GM18907 (cell line): ENCODE data around the gene NTM.

ENCODE experiments used
- ATAC-seq: cut with Tn5 transposase; IDR thresholded peaks from one replicate; pipeline ENCODE4 v1.9.1; 2021; ENCODE audit warnings: mild to moderate bottlenecking, moderate library complexity; ENCODE audit not compliant: unreplicated experiment

Gene NTM

DNA sequence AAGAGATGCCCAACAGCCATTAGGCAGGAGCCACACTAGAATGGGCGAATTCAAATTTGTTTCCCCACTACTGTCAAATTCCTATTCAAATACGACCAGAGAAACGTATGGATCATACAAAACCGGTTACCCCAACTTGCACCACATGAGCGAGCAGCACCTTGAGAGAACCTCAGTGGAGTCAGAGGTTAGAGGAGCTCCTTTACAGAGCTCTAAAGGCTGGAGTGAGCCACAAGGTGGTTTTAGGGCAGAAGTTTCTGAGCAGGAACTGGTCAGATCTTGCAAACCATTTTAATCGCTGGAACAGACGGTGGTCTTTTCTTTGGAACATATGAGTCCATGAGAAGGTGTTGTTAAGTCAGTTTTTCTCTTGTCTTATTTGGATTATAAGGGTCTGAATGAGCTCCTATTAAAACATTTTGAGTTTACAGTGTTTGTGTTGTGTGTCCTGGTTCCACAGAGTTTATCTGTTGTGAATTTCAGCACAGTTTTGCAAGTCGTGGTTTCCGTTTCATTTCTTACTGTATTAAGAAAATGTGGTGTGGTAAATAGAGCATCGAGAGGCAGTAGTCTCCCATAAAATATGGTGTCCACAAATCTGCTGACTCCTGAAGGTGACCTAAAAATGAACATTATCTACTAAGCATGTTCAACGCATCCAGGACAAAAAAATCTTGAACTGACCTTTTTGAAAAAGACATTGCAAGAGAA lies 471.7 kb downstream of the NTM start:
- ATAC-seq, result no peak

DNA sequence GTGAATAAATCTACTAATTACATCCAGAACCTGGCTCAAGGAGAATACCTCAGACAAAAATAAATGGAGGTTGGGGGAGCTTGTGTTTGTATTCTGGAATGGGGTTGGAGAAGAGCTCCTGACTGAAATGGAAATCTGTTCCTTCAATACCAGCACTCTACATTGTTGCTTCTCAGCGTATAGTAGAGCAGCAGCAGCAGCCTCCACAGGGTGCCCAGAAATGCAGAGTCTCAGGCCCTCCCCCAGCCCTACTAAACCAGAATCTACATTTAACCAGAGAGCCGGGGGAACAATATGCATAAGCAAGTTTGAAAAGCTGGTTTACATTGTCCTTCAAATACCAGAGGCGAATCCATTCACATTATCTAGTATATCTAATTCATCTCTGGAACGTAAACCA lies 474.8 kb downstream of the NTM start:
- ATAC-seq, result no peak

DNA sequence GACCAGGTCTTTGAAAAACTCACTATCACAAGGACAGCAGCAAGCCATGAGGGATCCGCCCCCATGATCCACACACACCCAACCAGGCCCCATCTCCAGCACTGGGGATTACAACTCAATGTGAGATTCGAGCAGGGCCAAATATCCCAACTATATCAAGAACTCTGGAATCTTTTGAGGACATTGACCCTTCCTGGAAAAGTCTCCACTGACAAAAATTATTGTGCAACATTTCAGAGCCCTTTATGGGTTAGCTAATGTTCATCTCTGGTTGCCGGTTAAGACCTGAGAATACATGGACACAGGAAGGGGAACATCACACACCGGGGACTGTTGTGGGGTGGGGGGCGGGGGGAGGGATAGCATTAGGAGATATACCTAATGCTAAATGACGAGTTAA lies 479.1 kb downstream of the NTM start:
- ATAC-seq, result no peak

DNA sequence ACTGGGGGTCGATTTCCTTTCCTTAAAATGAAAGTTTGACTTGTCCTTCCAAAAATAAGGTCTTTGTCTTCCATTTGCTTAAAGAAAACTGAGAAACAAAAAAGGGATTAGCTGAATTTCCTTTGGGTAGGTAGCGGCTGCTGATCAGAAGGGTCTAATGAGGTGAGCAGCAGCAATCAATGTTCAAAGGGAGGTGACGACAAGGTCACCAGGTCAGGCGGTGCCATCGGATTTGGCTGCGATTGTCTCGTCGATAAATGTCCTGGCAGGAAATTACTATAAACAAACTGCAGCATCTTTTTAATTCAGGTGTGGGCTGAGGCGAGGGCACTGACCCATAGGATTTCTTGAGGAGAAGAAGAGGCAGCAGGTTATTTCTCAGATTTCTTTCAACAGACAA lies 480.1 kb downstream of the NTM start:
- ATAC-seq, result no peak

DNA sequence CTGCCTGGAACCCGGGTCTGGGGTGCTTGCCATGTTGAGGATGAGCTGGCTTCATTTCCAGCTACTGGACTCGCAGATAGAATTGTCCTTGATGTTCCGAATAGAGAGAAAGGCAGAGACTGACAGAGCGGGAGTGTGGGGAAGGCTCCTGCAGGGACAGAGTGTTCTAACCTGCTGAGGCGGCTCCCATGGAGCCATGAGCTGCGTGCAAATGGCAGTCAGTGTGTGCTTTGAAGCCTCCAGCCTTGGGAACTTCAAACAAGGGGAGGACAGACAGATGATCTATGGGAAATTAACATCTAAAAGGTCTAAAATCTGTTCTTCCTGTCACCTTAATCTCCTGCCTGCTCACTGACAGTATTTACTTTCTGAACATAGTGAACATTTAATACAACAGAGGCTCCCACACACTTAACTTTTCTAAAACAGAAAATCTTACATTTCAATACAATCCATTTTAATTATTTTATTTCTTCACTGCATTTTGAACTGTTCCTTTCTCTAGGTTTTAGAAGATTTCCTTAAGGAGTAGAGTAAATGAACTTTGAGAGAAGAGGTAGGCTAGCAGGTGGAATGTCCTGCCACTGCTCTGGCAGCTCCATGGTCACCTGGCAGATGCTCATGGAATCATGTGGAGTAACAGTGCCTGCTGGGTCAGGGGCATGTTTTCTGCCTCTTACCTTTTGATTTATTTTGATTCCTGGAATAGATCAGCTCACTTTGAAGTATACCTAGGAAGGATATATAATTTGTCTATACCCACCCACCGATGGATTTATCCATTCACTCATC lies 481.7 kb downstream of the NTM start:
- ATAC-seq, result no peak

DNA sequence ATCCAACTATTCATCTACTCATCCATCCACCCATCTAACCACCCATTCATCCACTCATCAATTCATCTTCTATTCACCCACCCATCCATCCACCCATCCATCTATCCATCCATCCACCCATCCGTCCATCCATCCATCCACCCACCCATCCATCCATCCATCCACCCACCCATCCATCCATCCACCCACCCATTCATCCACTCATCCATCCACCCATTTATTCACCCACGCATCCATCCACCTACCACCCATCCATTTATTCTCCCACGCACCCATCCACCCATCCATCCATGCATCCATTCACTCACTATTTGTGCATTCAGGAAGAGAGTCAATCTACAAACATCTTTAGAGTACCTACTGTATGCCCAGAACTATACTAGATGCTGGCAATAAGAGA lies 482.3 kb downstream of the NTM start:
- ATAC-seq, result no peak

DNA sequence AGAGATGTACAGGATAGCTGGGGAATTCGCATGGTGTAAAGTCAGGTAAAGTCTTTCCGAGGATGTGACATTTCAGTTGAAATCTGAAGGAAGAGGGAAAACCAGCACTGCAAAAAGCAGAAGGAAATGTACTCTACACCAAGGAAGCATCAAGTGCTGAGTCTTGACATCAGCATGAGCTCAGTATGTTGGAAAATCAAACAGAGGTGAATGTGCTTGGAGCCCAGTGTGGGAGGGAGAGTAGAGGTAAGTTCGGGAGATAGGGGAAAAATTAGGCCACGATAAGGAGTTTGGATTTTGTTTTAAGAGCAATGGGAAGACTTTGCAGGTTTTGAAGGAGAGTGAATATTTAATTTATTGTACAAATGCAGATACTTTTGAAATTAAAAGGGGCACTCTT lies 484.0 kb downstream of the NTM start:
- no peak for ATAC-seq

DNA sequence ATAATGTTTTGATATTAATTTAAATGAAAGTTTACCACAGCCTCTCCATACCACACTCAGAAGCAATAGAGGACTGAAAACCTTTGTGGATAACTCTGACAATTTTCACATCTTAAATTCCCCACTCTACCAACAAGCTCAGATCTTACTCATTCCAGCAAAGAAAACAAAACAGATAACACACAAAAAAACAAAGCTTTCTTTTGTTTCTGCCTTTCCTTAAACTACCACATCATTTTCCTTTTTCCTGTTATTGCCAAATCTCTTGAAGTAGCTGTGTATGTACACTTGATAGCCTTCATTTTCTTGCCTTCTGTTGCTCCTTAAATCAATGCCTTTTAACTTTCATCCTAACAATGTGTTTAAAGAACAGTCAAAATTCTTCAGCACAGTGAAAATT lies 484.9 kb downstream of the NTM start:
- ATAC-seq, result no peak

DNA sequence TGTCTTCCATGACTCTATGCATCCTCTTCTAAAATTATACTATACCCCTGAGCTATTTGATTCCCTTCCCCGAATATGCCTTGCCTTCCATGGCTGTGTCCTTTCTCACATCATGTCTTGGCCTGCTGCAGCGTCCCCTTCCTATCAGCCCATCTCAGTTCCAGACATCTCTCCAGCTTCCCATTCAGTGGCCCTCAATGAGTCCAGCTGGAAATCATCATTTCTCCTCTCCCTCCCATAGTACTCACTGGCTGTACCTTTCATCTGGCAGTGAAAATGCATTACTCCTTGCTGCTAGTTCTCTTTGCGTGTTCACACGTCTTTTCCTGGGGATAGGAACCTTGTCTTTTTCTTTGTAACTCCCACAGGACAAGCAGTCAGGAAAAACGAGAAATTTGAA lies 486.8 kb downstream of the NTM start:
- ATAC-seq, result no peak

DNA sequence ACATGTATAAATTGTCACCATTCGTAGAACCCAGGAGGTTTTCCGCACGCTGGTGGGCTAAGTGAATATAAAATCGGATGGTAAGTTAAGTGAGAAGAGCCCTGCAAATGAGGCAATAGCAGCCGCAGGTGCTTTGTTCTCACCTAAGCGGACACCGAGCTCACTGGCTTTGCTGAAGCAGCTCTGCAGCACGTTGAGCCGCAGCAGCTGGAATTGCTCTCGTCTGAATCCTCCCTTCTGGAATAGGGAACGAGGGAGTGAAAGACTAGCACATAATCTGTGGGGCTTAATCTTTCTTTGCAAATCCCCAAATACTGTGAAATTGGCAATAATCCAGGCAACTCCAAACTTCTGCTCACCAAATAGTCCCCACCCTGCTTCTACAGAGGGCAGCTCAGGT lies 488.1 kb downstream of the NTM start:
- ATAC-seq, result no peak

DNA sequence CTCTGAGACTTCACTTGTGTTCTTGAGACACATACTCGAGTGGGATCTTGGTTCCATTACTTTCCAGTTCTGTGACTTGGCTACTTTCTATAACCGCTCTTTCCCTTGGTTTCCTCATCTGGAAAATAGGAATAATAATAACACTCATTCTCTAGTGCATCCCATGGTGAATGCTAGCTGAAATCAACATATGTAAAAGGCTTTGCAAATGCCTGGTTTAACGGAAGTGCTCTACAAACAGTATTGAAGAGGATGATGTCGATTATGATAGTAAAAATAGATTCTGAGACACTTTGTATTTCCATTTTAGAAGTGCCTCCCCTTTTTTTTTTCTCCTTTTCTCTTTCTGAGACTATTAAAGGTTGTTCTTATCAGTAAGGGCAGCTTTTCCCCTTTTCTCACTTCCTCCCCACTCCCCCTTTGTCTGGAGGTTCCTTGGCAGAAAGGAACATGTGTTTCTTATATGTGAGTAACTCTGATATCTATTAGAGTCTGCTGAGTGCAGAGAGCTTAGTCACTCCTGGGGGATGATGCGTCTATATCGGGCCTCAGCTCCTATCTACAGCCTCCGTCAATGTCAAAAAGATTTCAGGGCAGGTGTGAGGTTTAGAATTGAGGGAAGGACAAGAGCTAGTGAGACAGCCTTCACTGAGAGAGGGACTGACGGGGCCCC lies 489.3 kb downstream of the NTM start:
- no peak for ATAC-seq

DNA sequence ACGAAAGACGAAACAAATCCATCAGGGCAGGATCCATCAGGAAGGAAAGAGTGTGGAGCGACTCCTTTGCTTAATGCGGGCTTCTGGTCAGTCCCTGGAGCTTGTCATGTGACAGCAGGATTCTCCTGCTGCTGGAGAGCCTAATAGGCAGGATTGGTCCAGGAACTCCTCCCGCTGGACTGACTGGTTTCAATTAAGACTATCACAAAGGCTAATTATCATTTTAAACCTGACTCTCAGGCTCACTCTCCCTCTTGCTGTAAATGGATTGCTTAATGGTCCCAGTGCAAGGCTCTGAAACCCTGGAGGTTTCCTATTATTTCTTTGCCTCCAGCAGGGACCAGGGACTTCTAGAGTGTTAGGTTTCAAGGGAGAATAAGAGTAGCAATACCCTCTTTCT lies 493.8 kb downstream of the NTM start:
- no peak for ATAC-seq

DNA sequence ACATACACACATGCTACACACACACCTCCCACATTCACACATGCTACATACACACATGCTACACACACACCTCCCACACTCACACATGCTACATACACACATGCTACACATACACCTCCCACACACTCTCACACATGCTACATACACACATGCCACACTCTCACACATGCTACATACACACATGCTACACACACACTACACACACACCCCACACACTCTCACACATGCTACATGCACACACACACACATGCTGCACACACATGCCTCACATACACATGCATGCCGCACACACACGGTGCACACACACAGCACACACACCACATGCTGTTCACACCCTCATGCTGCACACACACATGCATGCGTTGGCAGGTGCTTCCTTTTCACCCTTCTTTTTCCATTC lies 495.4 kb downstream of the NTM start:
- no peak for ATAC-seq

DNA sequence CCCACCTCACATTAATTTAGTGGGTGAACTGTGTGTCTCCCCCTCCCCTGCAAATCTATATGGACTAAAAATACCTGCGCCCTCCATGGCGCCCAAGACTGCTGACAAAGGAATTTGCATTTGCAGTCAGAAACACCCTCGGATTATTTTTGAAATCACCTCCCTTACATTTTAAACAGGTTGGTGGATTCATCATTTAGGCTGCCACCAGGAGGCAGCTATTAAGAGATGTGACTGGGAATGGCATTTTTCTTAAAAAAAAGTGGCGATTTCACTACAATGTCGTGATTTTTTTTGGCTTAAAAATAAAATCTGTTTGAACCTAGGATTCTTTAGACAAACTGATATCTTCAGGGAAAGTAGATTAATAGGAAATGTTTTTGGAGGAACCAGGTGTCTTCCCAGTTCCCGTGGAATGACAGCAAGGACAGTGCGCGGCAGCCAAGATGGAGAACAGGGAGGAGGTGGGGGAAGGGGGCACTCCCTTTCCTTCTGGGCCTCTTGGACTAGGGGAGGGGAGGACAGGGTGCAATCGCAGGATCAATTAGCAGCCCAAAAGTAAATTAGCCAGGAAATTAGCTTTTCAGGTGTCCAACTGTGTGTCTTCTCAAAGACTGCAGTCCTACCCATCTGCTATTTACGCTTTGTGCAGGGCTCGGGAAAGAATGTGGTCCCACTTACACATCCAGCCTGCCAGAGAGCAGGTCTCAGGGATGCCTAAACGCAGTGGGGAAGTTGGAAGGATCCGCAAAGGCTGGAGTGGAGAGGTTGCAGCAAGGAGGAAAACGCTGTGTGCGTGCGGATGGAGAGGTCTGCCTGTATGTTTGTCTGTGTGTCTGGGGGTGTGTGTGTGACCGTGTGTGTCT lies 496.4 kb downstream of the NTM start:
- no peak for ATAC-seq

DNA sequence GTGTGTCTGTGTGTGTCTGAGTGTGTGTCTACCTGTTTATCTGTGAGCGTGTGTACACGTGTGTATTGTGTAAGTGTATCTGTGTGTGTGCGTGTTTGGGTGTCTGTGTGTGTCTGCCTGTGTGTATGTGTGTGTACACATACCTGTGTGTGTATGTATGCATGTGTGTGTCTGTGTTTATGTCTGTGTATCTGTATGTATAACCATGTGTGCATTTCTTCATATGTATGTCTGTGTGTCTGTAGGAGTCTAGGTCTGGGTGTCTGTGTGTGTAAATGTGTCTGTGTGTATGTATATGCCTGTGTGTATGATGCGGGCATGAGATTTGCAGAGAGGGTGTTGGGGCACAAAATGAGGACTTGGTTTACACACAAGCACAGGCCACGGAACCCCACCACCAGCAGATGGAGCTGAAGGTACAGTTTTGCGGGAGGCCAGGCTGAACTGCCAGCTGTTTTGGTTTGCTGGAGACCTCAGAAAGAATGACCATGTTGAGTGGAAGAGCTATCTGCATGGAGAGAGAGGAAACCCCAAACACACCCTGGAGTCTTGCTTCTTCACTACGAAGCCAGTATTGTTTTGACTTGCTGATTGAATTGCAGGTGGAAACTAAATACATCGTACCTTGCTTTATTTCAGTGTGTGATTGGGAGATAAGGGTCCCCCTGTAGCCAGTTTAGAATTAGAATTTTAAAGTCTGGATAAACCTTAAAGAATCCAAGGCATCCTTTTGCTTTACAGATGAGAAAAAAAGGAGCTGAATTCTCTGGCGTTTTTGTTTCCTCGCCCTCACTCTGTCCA lies 497.2 kb downstream of the NTM start:
- peak; percentile 81 for ATAC-seq

DNA sequence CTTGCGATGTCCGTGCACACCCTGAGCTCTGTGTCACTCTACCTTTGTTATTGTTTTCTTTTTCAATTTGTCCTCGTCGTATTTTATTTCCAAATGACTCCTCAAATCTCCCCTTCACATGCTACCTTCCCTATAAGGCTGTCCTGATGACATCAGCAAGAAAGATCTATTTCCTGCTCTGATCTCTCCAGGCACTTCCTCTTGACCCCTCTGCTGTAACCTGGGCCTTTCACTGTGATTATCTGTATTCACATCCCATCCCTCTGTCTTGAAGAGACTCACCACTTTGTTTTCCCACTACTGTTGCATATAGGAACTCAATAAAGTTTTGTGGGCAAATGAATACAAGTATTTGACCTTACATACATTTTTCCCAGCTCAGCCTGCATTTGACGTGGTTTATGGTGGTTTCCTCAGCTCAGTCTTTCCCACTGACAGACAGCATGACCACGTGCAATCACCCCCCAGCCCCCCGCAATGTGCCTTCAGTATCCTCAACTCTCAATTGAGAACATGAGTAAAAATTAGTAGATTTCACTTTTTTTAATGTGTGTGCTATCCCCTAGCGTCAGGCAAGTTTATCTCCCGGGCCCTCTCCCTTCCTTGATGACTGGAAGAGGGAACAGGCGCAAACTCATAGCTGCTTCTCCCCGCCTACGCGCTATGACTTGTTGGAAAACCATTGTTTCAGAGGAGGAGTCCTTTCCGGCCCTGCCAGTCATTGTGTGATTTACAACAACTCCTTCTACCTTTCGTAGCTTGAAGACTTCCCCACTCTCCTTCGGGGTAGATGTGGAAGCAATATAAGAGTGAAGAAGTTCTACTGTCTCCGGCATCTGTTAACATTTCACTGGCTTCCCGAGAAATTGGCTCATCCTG lies 498.5 kb downstream of the NTM start:
- ATAC-seq, result no peak

DNA sequence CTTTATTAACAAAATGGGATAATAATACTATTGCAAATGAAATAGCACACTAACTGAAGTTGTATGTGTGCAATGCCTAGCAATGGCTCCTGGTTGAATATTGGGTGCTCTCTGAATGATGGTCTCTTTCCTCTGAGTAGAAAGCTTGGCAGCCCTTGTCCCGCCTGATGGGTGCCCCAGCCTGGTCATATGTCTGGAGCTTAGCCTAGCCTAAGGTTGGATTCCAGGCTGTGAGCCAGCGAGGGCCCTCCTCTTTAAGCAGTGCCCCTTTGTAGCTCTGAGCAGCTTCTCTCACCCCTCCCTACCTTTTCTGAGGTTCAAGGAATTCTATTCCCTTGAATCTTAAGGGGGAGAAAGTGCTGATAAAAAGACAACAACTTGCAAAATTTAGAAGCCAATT lies 499.9 kb downstream of the NTM start:
- no peak for ATAC-seq

DNA sequence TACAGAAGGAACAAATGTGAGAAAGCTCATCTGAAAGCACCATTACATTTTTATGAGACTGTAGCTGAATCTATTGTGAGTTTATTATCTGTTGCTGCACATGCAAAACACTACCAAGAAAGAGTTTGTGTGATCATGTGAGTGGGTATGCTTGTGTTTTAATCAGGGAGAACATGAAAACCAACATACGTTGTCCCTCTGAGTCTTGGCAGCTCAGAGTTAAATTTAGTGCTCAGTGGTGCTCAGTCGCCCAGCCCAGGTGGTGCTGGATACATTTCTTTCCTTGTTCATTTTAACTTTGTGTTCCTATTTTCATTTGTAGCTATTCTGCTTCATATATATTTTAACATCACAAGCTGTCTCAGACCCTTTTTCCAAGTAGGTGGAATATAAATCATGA lies 500.6 kb downstream of the NTM start:
- ATAC-seq, result no peak

DNA sequence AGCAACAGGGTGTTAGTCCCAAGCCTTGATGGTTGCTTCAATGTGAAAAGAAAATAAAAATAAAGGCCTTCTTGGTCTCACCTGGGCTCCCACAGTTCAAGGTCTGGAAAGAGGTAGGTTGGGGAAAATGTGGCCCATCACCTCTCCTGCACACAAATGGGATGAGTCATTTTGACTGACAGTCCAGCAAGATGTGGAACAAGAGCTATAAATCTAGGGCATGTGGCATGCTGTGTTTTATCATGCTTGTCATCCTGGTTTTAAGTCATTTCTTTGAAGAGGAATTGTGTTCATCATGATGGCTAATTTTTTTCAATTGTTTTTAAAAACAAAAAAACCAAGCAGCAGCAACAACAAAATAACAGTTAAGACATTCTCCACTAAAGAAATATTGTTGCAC lies 503.7 kb downstream of the NTM start:
- ATAC-seq, result no peak
